GM19467 (cell line): ENCODE data around the gene OR2C1.

ENCODE experiments used
- ATAC-seq: cut with Tn5 transposase; IDR thresholded peaks from one replicate; pipeline ENCODE4 v1.9.1; 2021; ENCODE audit warnings: mild to moderate bottlenecking, moderate library complexity; ENCODE audit not compliant: unreplicated experiment

Gene OR2C1

GRCh38 chr16:3389663-3390338 lies 34.1 kb downstream of the OR2C1 start:
- no peak for ATAC-seq

GRCh38 chr16:3400446-3400778 lies 44.7 kb downstream of the OR2C1 start:
- no peak for ATAC-seq

- ATAC-seq: peak; percentile 97
Measured at GRCh38 chr16:3400779-3401688, 45.3 kb downstream of the OR2C1 start, which contains the start of the genes ZNF174 and ZSCAN32. Gene ZNF174 (plus strand): TSS chr16:3401215. CDS start chr16:3402005, 790 bp downstream. Gene ZSCAN32 (minus strand): TSS chr16:3401004. CDS start chr16:3397557, 3,447 bp downstream.

DNA sequence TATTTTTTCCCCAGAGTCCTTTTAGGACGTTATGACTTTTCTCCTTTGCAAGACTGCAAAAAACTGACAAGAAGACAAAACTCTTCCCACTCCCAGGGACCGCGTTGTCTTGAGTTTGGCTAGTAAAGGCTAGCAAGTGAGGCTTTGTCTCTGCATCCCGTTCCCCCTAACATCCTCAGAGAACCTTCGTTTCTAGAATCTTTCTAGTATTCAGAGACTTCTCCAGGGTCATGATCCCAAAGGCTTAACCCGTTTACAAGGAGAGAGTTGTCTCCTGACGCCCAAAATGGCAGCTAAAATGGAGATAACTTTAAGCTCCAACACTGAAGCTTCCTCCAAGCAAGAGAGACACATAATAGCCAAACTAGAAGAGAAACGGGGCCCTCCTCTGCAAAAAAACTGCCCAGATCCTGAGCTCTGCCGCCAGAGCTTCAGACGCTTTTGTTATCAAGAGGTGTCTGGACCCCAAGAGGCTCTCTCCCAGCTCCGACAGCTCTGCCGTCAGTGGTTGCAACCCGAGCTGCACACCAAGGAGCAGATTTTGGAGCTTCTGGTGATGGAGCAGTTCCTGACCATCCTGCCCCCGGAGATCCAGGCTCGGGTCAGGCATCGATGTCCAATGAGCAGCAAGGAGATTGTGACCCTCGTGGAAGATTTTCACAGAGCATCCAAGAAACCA lies 46.2 kb downstream of the OR2C1 start:
- ATAC-seq: no peak
